GM23248 (cell line): ENCODE results near the gene GRK3.

Experiments
- EZH2 ChIP-seq: fragments of 200-600 bp; sonication (generic); IDR thresholded peaks from 2 replicates; pipeline ENCODE4 v1.6.1; 2018; ENCODE audit warnings: antibody characterized with exemption, mild to moderate bottlenecking; ENCODE audit not compliant: insufficient read depth, poor library complexity, severe bottlenecking
- EZH2phosphoT487 ChIP-seq: fragments of 200-600 bp; sonication (generic); IDR thresholded peaks from 2 replicates; pipeline ENCODE4 v1.6.1; 2018; ENCODE audit warnings: antibody characterized with exemption, moderate library complexity, mild to moderate bottlenecking, low read depth; ENCODE audit not compliant: insufficient read depth

DNA sequence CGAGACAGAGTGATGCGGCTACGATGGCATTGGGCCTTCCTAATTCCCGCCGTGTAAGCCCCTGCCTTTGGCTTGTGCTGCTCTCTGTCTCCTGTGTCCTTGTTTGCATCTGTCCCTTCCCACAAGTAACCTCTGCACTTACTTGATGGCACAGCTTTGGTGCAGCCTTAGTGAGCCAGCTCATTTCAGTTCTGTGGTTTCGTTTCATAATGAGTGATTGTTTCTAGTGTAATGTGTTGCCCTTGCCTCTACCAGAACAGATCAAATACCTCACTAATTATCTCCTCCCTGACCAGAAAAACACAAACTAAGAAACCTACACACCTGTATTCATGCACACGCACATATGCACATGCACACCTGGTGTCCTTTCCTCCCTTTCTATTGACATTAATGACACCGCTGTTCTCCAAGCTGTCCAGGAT lies 58.8 kb downstream of the GRK3 start:
- TF ChIP-seq EZH2 (no peak), EZH2phosphoT487 (no peak)
